Stimulated activated CD8-positive, alpha-beta memory T cell treated with anti-CD3 and anti-CD28 coated beads, Interleukin-15, amount 100 ng/mL, for 1 hour (primary cell): Measurements from ENCODE around the gene BTBD8.

Experiments
- DNase-seq: peaks from one replicate; pipeline ENCODE4 v3.0.0-alpha.2; 2020; ENCODE audit warnings: low read depth

BTBD8 gene

DNA sequence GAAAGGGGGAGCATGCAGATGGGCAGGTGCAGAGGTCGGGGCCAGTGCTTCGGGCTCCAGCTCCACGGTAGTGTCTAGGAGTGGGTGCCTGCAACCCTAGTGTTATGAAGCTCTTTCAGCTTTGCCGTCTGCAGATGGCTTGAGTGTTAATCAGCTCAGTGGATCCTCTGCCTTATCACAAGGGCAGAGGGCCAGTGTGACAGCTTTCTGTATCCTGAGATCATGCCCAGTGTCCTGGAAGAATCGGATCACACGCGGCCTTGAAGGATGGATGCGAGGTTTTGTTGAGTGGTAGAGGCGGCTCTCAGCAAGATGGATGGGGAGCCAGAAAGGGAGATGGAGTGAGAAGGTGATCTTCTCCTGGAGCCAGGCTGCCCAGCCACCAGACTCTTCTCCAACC is 112.1 kb downstream of the BTBD8 start:
- no peak for DNase-seq

- DNase-seq = no peak
These were observed 114.4 kb downstream of the BTBD8 start for GRCh38 chr1:92194511-92194910.

DNA sequence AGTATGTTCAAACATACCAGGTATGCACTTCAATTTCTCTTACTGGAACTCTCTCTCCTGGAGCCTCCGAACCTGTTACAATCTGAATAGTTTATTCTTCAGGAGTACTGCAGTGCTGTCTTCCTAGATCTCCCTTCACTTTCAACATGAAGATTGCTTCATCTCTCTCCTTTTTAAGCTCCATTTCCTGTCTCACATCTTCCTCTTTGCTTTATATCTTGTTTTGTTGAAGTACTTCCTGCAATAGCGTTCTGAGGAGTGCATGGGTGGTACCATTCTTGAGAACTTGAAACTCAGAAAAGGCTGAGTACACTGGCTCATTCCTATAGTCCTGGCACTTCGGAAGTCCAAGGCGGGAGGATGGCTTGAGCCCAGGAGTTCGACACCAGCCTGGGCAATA is 121.8 kb downstream of the BTBD8 start:
- DNase-seq = no peak

GRCh38 chr1:92203105-92203504 is 123.0 kb downstream of the BTBD8 start:
- no peak for DNase-seq

DNA sequence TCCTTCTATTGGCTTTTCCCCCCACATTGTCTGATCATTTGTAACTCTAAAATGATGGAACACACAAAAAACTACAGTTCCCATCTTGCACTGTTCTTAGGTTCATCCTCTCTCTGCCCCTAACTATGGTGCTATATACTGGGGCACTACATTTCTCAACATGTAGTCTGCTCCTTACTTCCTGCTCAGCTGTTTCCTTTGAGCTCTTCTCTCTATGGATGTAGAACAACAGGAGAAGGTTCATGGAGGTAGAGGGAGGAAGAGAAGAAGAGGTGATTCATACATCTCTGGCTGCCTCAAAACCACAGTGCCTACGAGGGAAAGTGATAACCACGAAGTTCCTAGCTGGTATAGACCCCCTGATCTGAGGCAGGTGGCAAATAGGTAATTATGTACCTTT is 130.6 kb downstream of the BTBD8 start:
- DNase-seq = no peak

DNA sequence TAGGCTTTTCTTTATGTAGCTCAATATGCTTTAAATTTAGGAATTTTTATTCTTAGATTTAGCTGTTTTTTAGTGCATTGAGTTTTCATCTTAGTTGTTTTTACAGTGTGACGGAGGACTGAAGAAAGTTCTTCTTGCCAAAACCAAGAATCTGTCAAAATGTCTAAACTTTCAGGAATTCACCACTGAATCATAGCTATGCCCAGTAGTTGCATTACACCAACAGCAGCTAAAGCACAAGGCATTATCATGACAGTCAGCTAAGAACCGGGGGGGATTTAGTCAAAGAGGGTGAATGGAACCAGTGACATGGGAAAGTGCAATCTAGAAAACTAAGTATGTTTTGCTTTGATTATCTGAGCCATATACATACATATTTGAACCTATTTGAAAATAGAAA is 131.0 kb downstream of the BTBD8 start:
- DNase-seq = no peak

- no peak for DNase-seq
These were observed 137.6 kb downstream of the BTBD8 start, which contains the start of gene C1orf146 for GRCh38 chr1:92217721-92218120. TSS of gene C1orf146 (plus strand) at chr1:92217915. CDS start at chr1:92231421, 13,506 bp downstream.

- DNase-seq = no peak
These were observed 138.4 kb downstream of the BTBD8 start for GRCh38 chr1:92218559-92218958.

- DNase-seq = no peak
These were observed 138.9 kb downstream of the BTBD8 start for GRCh38 chr1:92219028-92219427.

- no peak for DNase-seq
These were observed 148.3 kb downstream of the BTBD8 start for GRCh38 chr1:92228401-92228800.

GRCh38 chr1:92230736-92231135 is 150.6 kb downstream of the BTBD8 start:
- DNase-seq = no peak
